IMR-90 (cell line): Measurements from ENCODE around the gene GSDMA. TPM values are rescaled to one million over a fixed set of nuclear protein-coding genes. Genes with fewer than 3 reads are reported as not detected.

ENCODE experiments used
- ATAC-seq: fragments of 200-7000 bp; cut with Tn5 transposase; 2 replicates; pipeline ENCODE4 v1.9.1; 2020; ENCODE audit warnings: low read depth, mild to moderate bottlenecking, moderate library complexity
- BruUV-seq: library from RNA; stranded (reverse); fragments of 400-500 nt; replicated peaks from 2 replicates; lab custom pipeline; 2021; lab: Mats Ljungman, UMichigan
- CTCF ChIA-PET: fragments of 300-600 bp; formaldehyde crosslinking; extraction: SDS; loops from one replicate; lab custom pipeline; 2021; ENCODE audit warnings: antibody characterized with exemption; lab: Yijun Ruan, JAX
- POLR2A ChIA-PET: fragments of 300-600 bp; sonication (Branson Sonifier 250); formaldehyde crosslinking; loops from one replicate; lab custom pipeline; 2022; ENCODE audit warnings: antibody characterized with exemption; ENCODE audit not compliant: unreplicated experiment; lab: Charles Lee
- DNase-seq: peaks from one replicate; pipeline ENCODE4 v3.0.0; 2013
- H2AFZ ChIP-seq: replicated peaks from 2 replicates; pipeline ENCODE3; 2013; ENCODE audit warnings: low read length, mild to moderate bottlenecking; ENCODE audit not compliant: poor library complexity
- H2AK5ac ChIP-seq: 2 replicates; pipeline ENCODE4 v1.6.1; 2013; ENCODE audit warnings: low read depth, low read length, inconsistent platforms
- H2AK9ac ChIP-seq: replicated peaks from 2 replicates; pipeline ENCODE3; 2013; ENCODE audit warnings: mild to moderate bottlenecking, low read depth, low read length, moderate library complexity; ENCODE audit not compliant: poor library complexity
- H2BK120ac ChIP-seq: 2 replicates; pipeline ENCODE4 v1.6.1; 2013; ENCODE audit warnings: low read depth, low read length, inconsistent platforms
- H2BK15ac ChIP-seq: 3 replicates; pipeline ENCODE4 v1.6.1; 2013; ENCODE audit warnings: low read depth, low read length, inconsistent platforms
- H2BK20ac ChIP-seq: 2 replicates; pipeline ENCODE4 v1.6.1; 2013; ENCODE audit warnings: low read depth, mild to moderate bottlenecking, inconsistent platforms, low read length, moderate library complexity
- H2BK5ac ChIP-seq: 2 replicates; pipeline ENCODE4 v1.6.1; 2013; ENCODE audit warnings: mild to moderate bottlenecking, low read depth, low read length, inconsistent platforms; ENCODE audit not compliant: poor library complexity, severe bottlenecking
- H3K14ac ChIP-seq: replicated peaks from 2 replicates; pipeline ENCODE4 v1.6.1; 2013; ENCODE audit warnings: low read depth, low read length, inconsistent platforms
- H3K18ac ChIP-seq: 2 replicates; pipeline ENCODE4 v1.6.1; 2013; ENCODE audit warnings: low read depth, low read length, control low read depth
- H3K23ac ChIP-seq: 2 replicates; pipeline ENCODE4 v1.6.1; 2013; ENCODE audit warnings: low read depth, low read length, inconsistent platforms
- H3K27ac ChIP-seq: 2 replicates; pipeline ENCODE4 v1.5.1; 2013; ENCODE audit warnings: mild to moderate bottlenecking, control low read depth, low read length; ENCODE audit not compliant: insufficient read depth
- H3K27me3 ChIP-seq: 2 replicates; pipeline ENCODE4 v1.6.1; 2013; ENCODE audit warnings: low read length; ENCODE audit not compliant: control insufficient read depth, insufficient read depth
- H3K36me3 ChIP-seq: 2 replicates; pipeline ENCODE4 v1.6.1; 2013; ENCODE audit warnings: low read length, mixed read lengths; ENCODE audit not compliant: control insufficient read depth, insufficient read depth
- H3K4ac ChIP-seq: 2 replicates; pipeline ENCODE4 v1.6.1; 2013; ENCODE audit warnings: low read depth, low read length, inconsistent platforms
- H3K4me1 ChIP-seq: 2 replicates; pipeline ENCODE4 v1.6.1; 2013; ENCODE audit warnings: low read length, mixed read lengths; ENCODE audit not compliant: control insufficient read depth, insufficient read depth
- H3K4me2 ChIP-seq: 2 replicates; pipeline ENCODE4 v1.6.1; 2013; ENCODE audit warnings: low read depth, mild to moderate bottlenecking, control low read depth, low read length, moderate library complexity
- H3K4me3 ChIP-seq: 2 replicates; pipeline ENCODE4 v1.5.1; 2013; ENCODE audit warnings: low read depth, mild to moderate bottlenecking, control low read depth, low read length, moderate library complexity; ENCODE audit not compliant: insufficient read depth
- H3K56ac ChIP-seq: 2 replicates; pipeline ENCODE4 v1.6.1; 2013; ENCODE audit warnings: low read length, inconsistent platforms; ENCODE audit not compliant: insufficient read depth; ENCODE audit errors: extremely low read depth
- H3K79me1 ChIP-seq, 2 experiments: 2 replicates each; pipeline ENCODE4 v1.6.1; 2013; ENCODE audit warnings: low read length in 2 of 2, inconsistent platforms in 1 of 2, low read depth in 1 of 2
- H3K9ac ChIP-seq: 2 replicates; pipeline ENCODE4 v1.6.1; 2013; ENCODE audit warnings: low read depth, low read length, control low read depth
- H3K9me1 ChIP-seq: 2 replicates; pipeline ENCODE4 v1.6.1; 2013; ENCODE audit warnings: low read length, inconsistent platforms; ENCODE audit not compliant: insufficient read depth
- H3K9me3 ChIP-seq: 2 replicates; pipeline ENCODE4 v1.6.1; 2013; ENCODE audit warnings: low read length; ENCODE audit not compliant: control insufficient read depth, insufficient read depth
- H4K20me1 ChIP-seq: 2 replicates; pipeline ENCODE4 v1.6.1; 2013; ENCODE audit warnings: low read length, inconsistent platforms; ENCODE audit not compliant: insufficient read depth
- H4K5ac ChIP-seq: 2 replicates; pipeline ENCODE4 v1.6.1; 2013; ENCODE audit warnings: mild to moderate bottlenecking, low read depth, low read length, control low read depth
- H4K8ac ChIP-seq, 2 experiments: 2 replicates each; pipeline ENCODE4 v1.6.1; 2013; ENCODE audit warnings: low read depth in 2 of 2, low read length in 2 of 2, control low read depth in 1 of 2, inconsistent platforms in 1 of 2
- H4K91ac ChIP-seq: 2 replicates; pipeline ENCODE4 v1.6.1; 2013; ENCODE audit warnings: low read depth, low read length, inconsistent platforms; ENCODE audit not compliant: insufficient read depth
- CEBPB ChIP-seq: IDR thresholded peaks from 2 replicates; pipeline ENCODE4 v1.6.1; 2012; ENCODE audit warnings: low read depth, low read length, improper control_type of control experiment
- ELK1 ChIP-seq: fragments of 150-350 bp; IDR thresholded peaks from 2 replicates; pipeline ENCODE4 v1.6.1; 2016; ENCODE audit warnings: low read depth, mild to moderate bottlenecking, low read length, moderate library complexity, borderline replicate concordance
- FOS ChIP-seq: fragments of 150-350 bp; IDR thresholded peaks from 2 replicates; pipeline ENCODE4 v1.6.1; 2016; ENCODE audit warnings: low read depth, low read length
- MAFK ChIP-seq: IDR thresholded peaks from 2 replicates; pipeline ENCODE4 v1.6.1; 2012; ENCODE audit warnings: low read depth, low read length, improper control_type of control experiment
- MAZ ChIP-seq: IDR thresholded peaks from 2 replicates; pipeline ENCODE4 v1.6.1; 2012; ENCODE audit warnings: low read depth, mild to moderate bottlenecking, low read length, improper control_type of control experiment, moderate library complexity, borderline replicate concordance
- MXI1 ChIP-seq: IDR thresholded peaks from 2 replicates; pipeline ENCODE4 v1.6.1; 2012; ENCODE audit warnings: low read depth, mild to moderate bottlenecking, low read length, moderate library complexity, borderline replicate concordance
- NFE2L2 ChIP-seq: fragments of 150-350 bp; IDR thresholded peaks from 2 replicates; pipeline ENCODE4 v1.6.1; 2016; ENCODE audit warnings: low read depth, mild to moderate bottlenecking, low read length
- POLR2A ChIP-seq: IDR thresholded peaks from 2 replicates; pipeline ENCODE4 v1.6.1; 2012; ENCODE audit warnings: mild to moderate bottlenecking, low read depth, low read length
- RCOR1 ChIP-seq: IDR thresholded peaks from 2 replicates; pipeline ENCODE4 v1.6.1; 2012; ENCODE audit warnings: mild to moderate bottlenecking, low read length, improper control_type of control experiment; ENCODE audit not compliant: insufficient replicate concordance
- RFX5 ChIP-seq: IDR thresholded peaks from 2 replicates; pipeline ENCODE4 v1.8.0; 2012; ENCODE audit warnings: low read depth, mild to moderate bottlenecking, low read length, moderate library complexity
- SMC3 ChIP-seq: fragments of 150-350 bp; IDR thresholded peaks from 2 replicates; pipeline ENCODE4 v1.6.1; 2016; ENCODE audit warnings: low read depth, mild to moderate bottlenecking, antibody characterized with exemption, low read length, moderate library complexity
- WGBS, 2 experiments: methylation state at CpG; one replicate each; pipeline versions ENCODE4 v1.1.5 to v1.1.7; 2013; ENCODE audit warnings: missing lambda C conversion rate in 2 of 2; ENCODE audit not compliant: insufficient read length in 1 of 2; ENCODE audit errors: extremely low coverage in 2 of 2; 5-methylcytosine and 5-hydroxymethylcytosine counted together
- dilution Hi-C: fragments of 300-500 bp; cut with HindIII; formaldehyde crosslinking; loops from one replicate; pipeline ENCODE4 v1.14.3; 2018; ENCODE audit warnings: low sequenced_read_pairs; ENCODE audit not compliant: unreplicated experiment
- in situ Hi-C: fragments of 300-500 bp; cut with MboI; formaldehyde crosslinking; loops from 3 replicates; pipeline ENCODE4 v1.14.3; 2019; ENCODE audit warnings: low sequenced_read_pairs, inconsistent platforms, mixed read lengths
- intact Hi-C: fragments of 100-400 bp; cut with micrococcal nuclease; formaldehyde crosslinking; loops from 2 replicates; pipeline ENCODE4 v1.10.0; 2022
- polyA plus RNA-seq, 3 experiments: library from polyadenylated mRNA; depleted of rRNA; stranded (reverse); fragments of >200 nt; gene quantifications; 2 replicates each; pipeline ENCODE4 v1.2.3, GENCODE V29; 2012; ENCODE audit warnings: low replicate concordance in 1 of 3
- total RNA-seq: library from RNA; depleted of rRNA; stranded (reverse); fragments of >200 nt; gene quantifications from 2 replicates; pipeline ENCODE4 v1.2.3, GENCODE V29; 2012

Gene GSDMA
- total and polyA plus RNA-seq, 2 of the 4 experiments (the other 2 are of a cell fraction), result not detected

GRCh38 chr17:39946551-39947330, 16.1 kb upstream of the GSDMA start:
- no peaks in the 10 kb centered on the region for H4K20me1 ChIP-seq
- no peak overlapping the region for H3K14ac ChIP-seq
- WGBS, 2 experiments, result 90% methylated on average over 5 of the region's 15 CpGs; no CpG with 5 or more reads in 1 of the 2 experiments
- no peak overlapping the region for H2BK5ac ChIP-seq
- H2AK5ac ChIP-seq, result no peak overlapping the region
- no peak overlapping the region for H4K8ac ChIP-seq
- H3K56ac ChIP-seq, result no peak overlapping the region
- no peaks in the 10 kb centered on the region for H3K79me1 ChIP-seq
- no peak overlapping the region for H2BK15ac ChIP-seq
- dilution Hi-C loops (no loop called here), intact Hi-C loops (no loop called here), in situ Hi-C loops (no loop called here)
- no peak overlapping the region for H3K18ac ChIP-seq
- H4K91ac ChIP-seq, result no peak overlapping the region
- H3K4ac ChIP-seq, result no peak overlapping the region
- no peak overlapping the region for H2BK20ac ChIP-seq
- H4K5ac ChIP-seq, result no peak overlapping the region
- POLR2A ChIA-PET, result no interaction called here
- H3K9me3 ChIP-seq, result no peaks in the 10 kb centered on the region
- no peak overlapping the region for H2BK120ac ChIP-seq
- no peak overlapping the region for H3K4me3 ChIP-seq
- H3K9ac ChIP-seq, result no peak overlapping the region
- H2AK9ac ChIP-seq, result no peak overlapping the region
- BruUV-seq, result no TSS peak
- no peaks in the 10 kb centered on the region for H3K36me3 ChIP-seq
- no peak overlapping the region for H3K23ac ChIP-seq
- no peaks in the 10 kb centered on the region for H3K4me1 ChIP-seq
- H3K9me1 ChIP-seq, result no peaks in the 10 kb centered on the region
- no peak overlapping the region for H3K4me2 ChIP-seq
- TF ChIP-seq MAZ, result no peak
- TF ChIP-seq RCOR1, result no peak
- no peak for TF ChIP-seq POLR2A
- no peak for TF ChIP-seq SMC3
- TF ChIP-seq ELK1, result no peak
- no peak for TF ChIP-seq RFX5
- no peak for TF ChIP-seq CEBPB
- TF ChIP-seq NFE2L2, result no peak
- no peak for TF ChIP-seq FOS
- TF ChIP-seq MAFK, result no peak
- TF ChIP-seq MXI1, result no peak
- DNase-seq, result no peak
- H2AFZ ChIP-seq, result no peak overlapping the region
- H3K27ac ChIP-seq, result no peak overlapping the region
- ATAC-seq, result no peak
- H3K27me3 ChIP-seq, result peaks cover 7% of the 10 kb centered on the region
- CTCF ChIA-PET, result no interaction called here
